LoVo (cell line): Measurements from ENCODE around the gene FAR2.
"Not testable (repeated sequence)": the region's sequence is repeated elsewhere in the genome, so short reads cannot be mapped to it uniquely, and the experiment has no call there.

Source experiments
- DNase-seq: peaks from one replicate; pipeline ENCODE4 v3.0.0-alpha.2; 2016; ENCODE audit warnings: low spot score

FAR2 gene

DNA sequence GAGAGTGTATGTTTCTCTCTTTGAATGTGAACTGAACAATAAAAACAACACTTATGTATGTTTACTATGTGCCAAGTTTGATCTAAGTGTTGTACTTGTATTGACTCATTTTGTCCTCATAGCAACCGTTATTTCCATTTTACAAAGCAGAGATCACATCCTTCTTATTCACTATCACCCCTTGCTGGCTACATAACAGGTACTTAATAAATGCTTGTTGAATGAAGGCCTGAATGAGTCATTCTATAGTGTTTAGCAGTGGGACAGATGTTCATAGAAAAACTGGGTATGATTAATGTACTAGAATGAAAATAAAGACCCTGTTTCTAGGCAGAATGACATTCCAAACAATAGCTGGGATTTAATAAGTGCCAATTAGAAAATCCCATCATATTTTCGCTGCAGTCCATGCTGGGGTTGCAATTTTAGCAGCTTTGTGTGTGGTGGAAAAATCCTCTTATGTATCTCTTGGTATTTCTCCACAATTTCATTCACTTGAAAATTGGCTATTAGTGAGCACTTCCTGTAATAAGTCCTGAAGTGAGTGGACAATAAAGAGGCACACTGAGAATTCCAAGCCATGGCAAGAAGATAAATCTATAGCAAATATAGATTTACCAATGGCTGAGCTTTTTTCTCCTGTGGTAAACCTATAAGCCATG, 86.0 kb downstream of the FAR2 start:
- no peak for DNase-seq

DNA sequence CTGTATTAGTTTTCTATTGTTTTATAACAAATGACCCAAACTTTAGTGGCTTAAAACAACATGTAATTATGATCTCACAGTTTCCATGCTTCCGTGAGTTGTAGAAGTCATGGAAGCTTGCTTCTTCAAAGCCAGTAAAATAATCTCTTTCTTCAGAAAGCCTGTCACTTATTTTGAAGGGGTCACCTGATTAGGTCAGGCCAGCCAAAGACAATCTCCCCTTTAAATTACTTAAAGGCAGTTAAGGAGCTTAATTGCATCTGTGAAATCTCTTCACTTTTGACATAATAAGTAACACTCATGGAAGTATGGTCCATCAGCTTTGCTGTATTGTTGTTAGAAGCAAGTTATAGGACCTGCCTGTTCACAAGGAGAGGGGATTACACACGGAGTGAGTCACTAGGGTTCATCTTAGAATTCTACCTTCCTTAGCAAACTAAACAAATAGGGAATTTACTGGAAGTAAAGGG, 89.8 kb downstream of the FAR2 start:
- DNase-seq, result peak; percentile 25

DNA sequence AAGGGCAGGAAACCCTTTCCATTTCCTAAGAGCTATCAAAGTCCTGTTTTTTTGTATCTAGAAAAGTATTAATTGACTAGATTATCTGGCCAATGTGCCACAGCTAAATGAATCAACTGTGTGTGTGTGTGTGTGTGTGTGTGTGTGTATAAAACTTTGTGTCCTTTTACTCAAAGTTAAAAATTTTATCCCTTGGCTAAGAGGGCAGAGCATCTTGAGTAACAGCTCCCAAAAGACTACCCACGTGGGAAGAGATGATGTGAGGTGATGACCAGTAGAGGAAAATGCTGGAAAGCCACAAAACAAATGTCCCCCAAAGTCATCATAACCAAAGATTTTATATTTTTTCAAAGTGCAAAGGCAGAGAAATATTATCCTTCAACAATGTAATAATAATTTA, 90.3 kb downstream of the FAR2 start:
- no peak for DNase-seq

DNA sequence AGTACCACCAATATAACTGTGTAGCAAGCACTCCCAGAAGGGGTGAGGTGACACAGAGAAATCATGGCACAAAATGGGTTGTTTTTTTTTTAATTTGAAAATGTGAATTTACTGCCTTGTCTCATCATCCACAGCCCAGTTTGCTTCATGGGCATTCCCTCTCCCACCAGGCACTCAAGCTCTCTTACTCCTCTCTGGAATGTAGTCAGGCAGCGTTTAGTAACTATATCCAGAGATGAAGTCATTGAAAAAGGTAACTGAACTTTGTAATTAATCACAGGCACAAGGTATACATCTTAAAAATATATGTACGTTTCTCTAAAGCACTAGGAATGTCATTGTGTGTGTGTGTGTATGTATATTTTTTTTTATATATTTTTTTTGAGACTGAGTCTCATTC, 91.4 kb downstream of the FAR2 start:
- no peak for DNase-seq

DNA sequence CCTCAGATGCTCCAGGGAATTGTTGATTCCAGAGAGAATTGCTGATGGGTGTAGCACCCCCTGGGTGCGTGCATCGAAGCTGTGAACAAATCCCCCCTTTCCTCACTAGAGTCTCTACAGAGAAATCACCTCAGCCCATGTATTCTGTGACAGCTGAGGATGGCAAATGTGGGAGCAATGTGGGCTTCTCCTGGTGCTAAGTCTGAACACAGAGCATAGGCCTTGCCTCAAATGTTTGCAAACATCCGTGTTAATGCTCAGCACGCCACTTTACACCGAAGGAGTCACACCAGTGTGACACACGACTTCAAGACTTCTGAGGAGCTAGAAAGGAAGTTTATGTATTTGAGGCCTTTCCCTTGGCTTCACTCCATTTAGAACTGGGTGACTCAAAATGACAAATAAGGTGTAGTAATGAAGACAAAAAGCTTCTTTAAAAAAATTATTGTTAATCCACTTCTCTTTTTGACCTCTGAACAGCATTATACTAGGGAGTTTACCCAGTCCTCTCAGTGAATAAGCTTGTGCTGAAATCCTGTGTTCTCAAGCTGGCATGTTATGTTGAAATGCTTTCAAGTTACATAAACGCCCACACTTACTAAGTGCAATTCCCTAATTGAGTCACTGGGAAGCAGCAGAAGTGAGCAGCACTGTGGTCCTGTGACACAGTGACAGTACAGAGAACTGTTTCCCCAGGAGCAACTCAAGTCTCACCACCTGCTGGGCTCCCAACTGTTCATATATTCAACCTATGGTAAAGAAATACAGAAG, 92.9 kb downstream of the FAR2 start:
- peak; percentile 80 for DNase-seq

DNA sequence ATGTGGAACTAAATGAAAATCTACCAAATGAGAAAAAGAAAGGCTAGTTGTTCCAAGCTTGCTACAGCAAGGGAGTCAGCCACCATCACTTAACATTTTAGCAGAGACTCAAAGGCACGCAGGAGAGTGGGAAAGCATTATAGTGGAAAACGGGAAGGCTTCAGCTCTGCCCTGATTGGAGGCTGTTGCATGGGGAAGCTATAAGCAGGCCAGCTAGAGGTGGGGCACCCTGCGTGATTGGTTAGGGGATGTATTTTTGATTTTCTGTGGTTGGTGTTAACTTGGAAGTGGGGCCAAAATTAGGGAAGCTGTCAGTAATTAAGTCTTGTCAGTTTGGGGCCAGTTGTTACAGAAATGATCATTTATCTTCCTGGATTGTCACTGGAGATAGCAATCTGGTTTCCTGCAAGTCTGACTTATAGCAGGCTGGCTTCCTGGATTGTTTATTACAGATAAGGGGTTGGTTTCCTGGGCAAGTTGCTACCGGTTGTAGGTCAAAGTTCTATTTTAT, 93.9 kb downstream of the FAR2 start:
- no peak for DNase-seq

DNA sequence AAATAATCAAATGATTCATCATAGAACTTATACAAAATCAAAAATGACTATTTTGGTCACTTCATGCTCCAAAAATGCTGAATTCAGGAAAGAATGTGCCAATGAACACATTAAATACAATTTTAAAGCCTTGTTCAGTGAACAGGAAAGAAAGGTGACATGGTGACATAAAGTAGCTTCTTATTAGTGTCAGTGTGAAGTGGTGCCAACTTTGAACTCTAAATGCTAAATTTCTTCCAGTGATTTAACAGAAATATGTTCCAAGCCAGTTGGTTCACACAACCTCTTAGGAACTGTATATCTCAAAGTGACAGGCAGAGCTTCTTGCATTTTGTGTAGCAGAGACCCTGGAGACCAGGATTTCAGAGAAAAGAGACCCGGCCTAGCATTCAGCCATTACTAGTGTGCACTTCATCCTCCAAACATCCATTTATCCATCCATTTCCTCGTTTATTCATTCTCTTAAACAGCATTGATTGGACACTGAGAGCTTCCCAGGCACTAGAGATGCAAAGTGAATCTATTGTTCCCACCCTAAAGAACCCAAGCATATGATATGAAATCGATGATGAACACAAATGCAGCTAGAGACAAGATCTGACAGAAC, 95.2 kb downstream of the FAR2 start:
- DNase-seq, result no peak

DNA sequence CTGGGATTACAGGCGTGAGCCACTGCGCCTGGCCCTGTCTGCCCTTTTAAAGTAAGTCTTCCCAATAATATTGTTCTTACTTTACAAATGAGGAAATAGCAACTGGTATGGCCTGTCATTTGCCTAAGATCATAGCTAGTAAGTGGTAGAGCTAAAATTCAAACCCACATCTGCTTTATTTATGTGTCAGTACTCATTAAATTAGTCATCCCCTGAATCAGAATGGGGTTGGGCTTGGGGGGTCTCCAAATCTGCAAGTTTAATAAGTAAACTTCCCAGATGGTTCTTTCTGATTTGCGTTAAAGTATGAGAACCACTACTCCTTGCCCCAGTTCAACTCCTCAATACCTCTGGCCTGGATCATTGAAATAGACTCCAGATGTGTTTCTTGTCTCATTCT, 96.2 kb downstream of the FAR2 start:
- DNase-seq, result no peak

DNA sequence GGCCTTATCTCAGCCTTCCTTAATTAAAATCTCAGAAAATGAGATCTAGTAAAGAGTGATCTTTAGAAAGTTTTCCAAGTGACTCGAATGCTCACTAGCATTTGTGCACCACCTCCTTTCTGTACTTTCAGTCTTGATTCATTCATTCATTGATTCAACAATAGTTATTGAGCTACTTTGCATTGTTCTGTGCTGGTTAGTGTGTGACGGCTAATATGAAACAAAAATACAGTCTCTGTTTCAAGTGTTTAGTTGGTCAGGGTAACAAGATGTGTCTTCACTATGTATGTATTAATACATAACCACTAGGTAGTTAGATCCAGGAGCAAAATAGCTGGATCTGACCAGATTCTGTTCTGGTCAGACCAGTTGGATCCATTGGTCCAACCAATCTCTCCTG, 100.9 kb downstream of the FAR2 start:
- DNase-seq, result no peak

DNA sequence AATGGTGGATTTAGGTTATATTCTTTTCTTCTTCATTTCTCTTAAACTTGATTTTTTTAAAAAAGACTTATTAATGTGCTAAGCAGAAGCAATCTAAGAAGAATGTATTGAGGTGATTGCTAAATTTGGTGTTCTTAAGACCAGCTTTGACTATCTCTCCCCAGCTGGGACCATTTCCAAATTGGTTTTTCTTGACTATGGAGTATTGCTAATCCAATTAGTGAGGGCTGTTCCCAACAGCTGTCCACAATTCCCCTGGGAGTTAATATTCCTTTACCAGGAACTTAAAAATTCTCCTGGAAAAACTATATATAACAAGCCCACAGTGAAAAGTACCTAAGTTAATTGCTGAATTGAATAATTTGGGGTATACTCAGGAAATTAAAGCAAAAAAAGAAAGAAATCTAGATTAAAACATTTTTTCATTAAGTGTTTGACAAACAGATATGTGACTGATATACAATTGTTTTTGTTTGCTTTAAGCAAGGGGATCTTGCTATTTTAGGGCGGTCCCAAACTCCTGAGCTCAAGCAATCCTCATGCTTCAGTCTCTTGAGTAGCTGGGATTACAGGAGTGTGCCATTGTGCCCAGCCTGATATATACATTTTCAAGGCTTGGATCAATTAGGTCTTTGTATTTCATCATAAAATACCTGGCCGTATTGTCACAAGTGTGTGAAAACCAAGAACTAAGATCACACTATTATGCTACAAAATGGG, 105.0 kb downstream of the FAR2 start:
- DNase-seq, result no peak

DNA sequence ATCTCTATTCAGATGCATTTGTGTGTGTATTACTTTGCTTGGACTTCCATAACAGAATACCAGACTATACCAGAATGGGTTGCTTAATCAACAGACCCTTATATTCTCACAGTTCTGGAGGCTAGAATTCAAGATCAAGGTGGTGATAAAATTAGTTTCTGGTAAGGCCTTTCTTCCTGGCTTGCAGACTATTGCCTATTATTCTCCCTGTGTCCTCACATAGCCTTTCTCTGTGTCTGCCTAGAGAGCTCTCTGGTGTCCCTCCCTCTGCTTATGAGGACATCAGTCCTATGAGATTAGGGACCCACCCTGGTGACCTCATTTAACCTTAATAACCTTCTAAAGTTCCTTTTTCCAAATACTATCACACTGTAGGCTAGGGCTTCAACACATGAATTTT, 106.0 kb downstream of the FAR2 start:
- DNase-seq, result no peak

DNA sequence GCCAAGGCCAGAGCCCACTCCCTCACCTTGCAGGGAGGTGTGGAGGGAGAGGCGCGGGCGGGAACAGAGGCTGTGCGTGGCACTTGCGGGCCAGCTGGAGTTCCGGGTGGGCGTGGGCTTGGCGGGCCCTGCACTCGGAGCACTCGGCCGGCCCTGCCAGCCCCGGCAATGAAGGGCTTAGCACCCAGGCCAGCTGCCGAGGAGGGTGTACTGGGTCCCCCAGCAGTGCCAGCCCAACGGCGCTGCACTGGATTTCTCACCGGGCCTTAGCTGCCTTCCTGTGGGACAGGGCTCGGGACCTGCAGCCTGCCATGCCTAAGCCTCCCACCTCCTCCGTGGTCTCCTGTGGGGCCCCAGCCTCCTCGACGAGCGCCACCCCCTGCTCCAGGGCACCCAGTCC, 107.5 kb downstream of the FAR2 start:
- DNase-seq, result no peak

DNA sequence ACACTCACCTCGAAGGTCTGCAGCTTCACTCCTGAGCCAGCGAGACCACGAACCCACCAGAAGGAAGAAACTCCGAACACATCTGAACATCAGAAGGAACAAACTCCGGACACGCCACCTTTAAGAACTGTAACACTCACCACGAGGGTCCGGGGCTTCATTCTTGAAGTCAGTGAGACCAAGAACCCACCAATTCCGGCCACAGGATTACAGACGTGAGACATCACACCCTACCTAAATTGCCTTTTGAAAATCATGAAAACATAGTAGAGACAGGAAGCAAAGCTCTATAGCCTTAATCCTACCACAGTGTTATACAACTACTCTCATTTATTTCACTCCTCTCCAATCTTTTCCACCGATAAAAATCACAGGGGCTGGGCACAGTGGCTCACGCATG, 108.6 kb downstream of the FAR2 start:
- not testable (repeated sequence) for DNase-seq

DNA sequence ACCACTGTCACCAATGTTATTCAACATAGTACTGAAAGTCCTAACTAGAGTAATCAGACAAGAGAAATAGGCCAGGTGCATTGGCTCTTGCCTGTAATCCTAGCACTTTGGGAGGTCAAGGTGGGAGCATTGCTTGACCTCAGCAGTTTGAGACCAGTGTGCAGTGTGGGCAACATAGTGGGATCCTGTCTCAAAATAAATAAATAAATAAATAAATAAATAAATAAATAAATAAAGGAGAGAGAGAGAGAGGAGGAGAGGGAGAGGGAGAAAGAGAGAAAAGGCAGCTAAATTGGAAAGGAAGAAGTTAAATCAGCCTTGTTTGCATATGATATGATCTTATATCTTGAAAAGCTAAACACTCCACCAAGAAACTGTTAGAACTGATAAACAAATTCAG, 115.3 kb downstream of the FAR2 start:
- DNase-seq, result no peak

DNA sequence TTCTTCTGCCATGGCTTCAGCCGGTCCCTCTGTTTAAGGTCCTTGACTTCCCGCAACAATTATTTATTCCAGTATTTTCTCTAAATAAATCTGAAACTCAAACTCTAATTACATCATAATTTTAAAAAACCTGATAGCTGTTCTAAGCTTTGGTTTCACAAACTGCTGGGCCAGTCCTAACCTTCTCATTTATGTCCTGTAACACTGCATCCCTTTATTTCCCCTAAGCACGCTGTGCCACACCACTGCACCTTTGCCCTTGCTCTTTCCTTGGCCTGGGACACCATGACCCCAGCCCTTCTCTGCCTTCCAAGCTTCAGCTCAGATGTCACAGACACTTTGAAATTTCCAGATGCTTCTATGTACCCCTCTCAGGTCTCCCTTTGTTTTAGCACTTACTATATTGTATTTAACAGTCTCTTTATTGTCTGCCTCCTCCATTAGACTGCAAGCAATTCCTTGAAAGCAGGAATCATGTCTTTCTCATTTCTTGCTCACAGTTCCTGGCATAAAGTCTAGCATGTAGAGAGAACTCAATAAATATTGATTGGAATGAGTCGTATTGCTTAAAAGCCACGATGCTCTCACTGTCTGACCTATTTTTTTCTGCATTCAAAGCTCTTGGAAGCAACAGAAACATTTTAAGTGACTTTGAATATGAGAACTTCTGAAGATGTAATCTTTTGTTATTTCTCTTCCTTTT, 120.8 kb downstream of the FAR2 start:
- DNase-seq, result no peak

DNA sequence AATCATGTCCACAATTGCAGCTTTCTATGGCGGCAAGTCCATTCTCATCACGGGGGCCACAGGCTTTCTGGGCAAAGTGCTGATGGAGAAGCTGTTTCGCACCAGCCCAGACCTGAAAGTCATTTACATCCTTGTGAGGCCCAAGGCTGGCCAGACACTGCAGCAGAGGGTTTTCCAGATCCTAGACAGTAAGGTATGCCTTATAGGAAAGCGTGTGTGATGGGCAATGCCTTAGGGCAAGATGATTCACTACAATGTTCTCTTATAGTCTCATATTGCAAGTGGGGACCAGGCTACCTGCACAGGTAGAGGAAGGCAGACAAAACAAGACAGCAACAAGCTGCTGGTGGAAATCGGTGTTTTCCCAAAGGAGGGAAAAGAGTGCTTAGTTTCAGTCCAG, 121.4 kb downstream of the FAR2 start:
- no peak for DNase-seq

DNA sequence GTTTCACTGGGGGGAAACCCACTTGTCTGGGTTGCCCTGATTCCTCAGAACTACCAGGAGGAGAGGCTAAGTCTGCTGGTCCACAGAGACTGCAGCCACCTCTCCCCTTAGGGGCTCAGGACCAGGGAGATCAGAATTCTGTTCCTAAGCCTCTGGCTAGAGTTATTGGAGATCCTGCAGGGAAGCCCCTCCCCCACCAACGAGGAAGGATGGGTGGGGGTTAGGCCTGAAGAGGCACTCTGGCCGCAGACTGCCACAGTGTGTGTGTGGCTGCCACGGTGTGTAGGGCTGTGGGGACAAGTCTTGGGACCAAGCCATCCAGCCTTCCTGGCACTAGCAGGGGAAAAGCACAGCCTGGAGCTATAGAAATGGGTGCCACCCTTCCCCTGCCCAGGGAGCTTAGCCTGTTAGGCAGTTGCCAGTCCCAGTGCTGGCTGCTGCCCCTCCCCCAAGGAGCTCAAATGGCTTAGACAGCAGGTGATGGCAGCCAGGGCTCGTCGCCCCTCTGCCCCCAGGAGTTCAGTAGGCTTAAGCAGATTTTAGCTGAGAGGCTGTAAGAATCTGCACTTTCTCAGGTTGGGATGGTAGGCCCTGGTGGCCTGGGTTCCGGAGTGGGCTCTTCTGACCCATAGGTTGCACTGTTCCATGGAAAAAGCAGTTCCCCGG, 124.2 kb downstream of the FAR2 start:
- DNase-seq, result no peak

DNA sequence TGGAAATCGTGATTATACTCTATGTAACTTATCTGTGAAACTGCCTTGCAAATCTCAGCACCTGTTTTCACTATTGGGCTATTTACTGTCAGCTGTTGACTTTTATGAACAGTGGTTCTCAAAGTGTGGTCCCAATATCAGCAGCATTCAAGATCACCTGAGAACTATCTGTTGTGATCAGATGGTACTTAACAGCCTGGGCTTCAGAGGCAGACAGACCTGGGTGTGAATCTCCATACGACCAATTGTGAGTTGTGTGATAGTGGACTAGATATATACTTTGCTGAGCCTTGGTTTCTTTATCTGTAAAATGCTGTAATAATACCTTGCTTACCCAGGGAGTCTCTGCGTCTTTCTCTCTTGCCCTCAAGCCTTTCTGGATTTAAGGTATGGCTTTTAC, 126.8 kb downstream of the FAR2 start:
- no peak for DNase-seq

DNA sequence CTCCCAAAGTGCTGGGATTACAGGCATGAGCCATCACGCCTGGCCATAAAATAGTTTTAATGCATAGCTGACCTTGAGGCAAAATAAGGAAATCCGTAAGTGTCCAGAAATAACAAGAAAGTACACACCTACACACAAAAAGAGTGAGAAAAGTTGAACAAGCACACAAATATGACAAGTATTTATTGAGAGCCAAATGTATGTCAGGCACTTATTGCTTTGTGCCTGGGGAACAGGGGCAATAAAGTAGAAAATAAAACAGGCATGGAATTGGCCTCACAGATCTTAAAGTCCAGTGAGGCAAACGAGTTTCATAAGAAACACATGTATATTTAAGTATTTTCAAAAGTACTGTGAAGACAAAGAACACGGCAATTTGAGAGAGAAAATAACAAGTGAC, 128.2 kb downstream of the FAR2 start:
- no peak for DNase-seq

DNA sequence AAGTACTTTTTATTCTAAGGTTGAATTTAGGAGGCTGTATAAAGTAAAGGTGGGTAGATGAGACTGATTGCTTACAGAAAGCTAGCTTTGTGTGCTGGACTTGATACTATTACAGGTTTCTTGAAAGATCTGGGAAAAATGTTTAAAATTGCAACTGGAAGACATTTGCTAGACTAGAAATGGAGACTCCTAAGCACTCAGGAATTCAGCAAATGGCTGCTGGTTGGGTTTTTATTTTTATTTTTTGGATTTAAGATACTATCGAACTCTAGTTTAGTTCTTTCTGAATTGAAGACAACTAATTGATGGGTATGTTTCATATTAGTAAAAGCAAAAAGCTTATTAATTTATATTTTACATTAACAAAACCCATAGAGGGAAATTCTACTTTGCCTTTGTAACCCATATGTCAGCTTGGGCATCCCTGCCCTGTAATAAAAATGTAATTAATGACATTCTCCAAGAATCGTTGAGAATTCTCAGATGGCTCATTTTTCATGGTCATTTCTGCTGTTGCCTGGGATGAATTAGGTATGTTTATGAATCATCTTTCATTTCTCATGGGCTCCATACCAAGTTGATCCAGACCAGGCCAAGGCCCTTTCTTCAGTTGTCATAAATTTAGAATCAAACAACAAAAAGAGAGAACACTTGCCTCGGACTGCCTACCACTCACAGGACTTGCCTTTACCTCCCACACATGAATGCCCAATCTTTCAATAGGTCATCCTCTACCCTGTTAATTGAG, 129.8 kb downstream of the FAR2 start:
- DNase-seq, result no peak
